Posterior vena cava (tissue), 2 donors: Measurements from ENCODE around the gene VPS13C. TPM values are rescaled to one million over a fixed set of nuclear protein-coding genes. Genes with fewer than 3 reads are reported as not detected.

Source experiments
- DNase-seq: peaks from one replicate; pipeline ENCODE4 v3.0.0-alpha.2; 2020; ENCODE audit warnings: low spot score
- intact Hi-C, 2 donors: fragments of 100-400 bp; cut with DNase I; formaldehyde crosslinking; loops; one replicate each; pipeline versions ENCODE4 v1.14.1 to v1.14.2; 2022 to 2023
- total RNA-seq, 2 donors: library from RNA; stranded (reverse); fragmentation: NEBNext Ultra II Directional; extraction: Animal tissue kit (Norgen Biotek cat#: 25700); gene quantifications; one replicate each; pipeline ENCODE4 v1.2.1, GENCODE V29; 2021
- donor health status: DM: yes; HTN: yes; CAD: no.
- donor health status: DM: yes; HTN: yes; CAD: no.

Gene VPS13C
- total RNA-seq, 2 donors from 2014 or later, result 89.2 to 93.0 TPM

- DNase-seq, result no peak
- intact Hi-C loops, result no loop called here
These were observed 85.5 kb downstream of the VPS13C start for GRCh38 chr15:61974759-61975158.

GRCh38 chr15:61974118-61974517 lies 86.1 kb downstream of the VPS13C start:
- intact Hi-C loops, result no loop called here
- DNase-seq, result no peak

GRCh38 chr15:61951949-61952348 lies 108.3 kb downstream of the VPS13C start:
- intact Hi-C loops, result no loop called here
- no peak for DNase-seq

GRCh38 chr15:61946778-61947177 lies 113.5 kb downstream of the VPS13C start:
- intact Hi-C loops, result no loop called here
- no peak for DNase-seq

GRCh38 chr15:61943992-61944391 lies 116.3 kb downstream of the VPS13C start:
- no peak for DNase-seq
- intact Hi-C loops, result no loop called here

GRCh38 chr15:61938249-61938648 lies 122.0 kb downstream of the VPS13C start:
- intact Hi-C loops, result no loop called here
- DNase-seq, result no peak

GRCh38 chr15:61936528-61937195 lies 123.6 kb downstream of the VPS13C start:
- no peak for DNase-seq
- intact Hi-C loops, result no loop called here

GRCh38 chr15:61935493-61935892 lies 124.8 kb downstream of the VPS13C start:
- DNase-seq, result no peak
- intact Hi-C loops, result no loop called here

- intact Hi-C loops, result no loop called here
- DNase-seq, result no peak
These were observed 130.8 kb downstream of the VPS13C start for GRCh38 chr15:61929452-61929851.

- DNase-seq, result no peak
- intact Hi-C loops, result no loop called here
These were observed 137.1 kb downstream of the VPS13C start for GRCh38 chr15:61923173-61923572.

GRCh38 chr15:61921093-61921492 lies 139.2 kb downstream of the VPS13C start:
- intact Hi-C loops, result no loop called here
- no peak for DNase-seq

- DNase-seq, result no peak
- intact Hi-C loops, result no loop called here
These were observed 142.8 kb downstream of the VPS13C start for GRCh38 chr15:61917457-61917856.

- intact Hi-C loops, result no loop called here
- DNase-seq, result no peak
These were observed 144.1 kb downstream of the VPS13C start for GRCh38 chr15:61916104-61916503.

GRCh38 chr15:61915640-61916039 lies 144.6 kb downstream of the VPS13C start:
- DNase-seq, result no peak
- intact Hi-C loops, result no loop called here

GRCh38 chr15:61910839-61911369 lies 149.3 kb downstream of the VPS13C start:
- intact Hi-C loops, result no loop called here

GRCh38 chr15:61908241-61908640 lies 152.0 kb downstream of the VPS13C start:
- intact Hi-C loops, result no loop called here
- no peak for DNase-seq

More at GRCh38 chr15:61910839-61911369, 149.3 kb downstream of the VPS13C start:
- no peak for DNase-seq

- DNase-seq, result no peak
- intact Hi-C loops, result no loop called here
These were observed 152.5 kb downstream of the VPS13C start for GRCh38 chr15:61907753-61908086.

GRCh38 chr15:61906961-61907752 lies 153.1 kb downstream of the VPS13C start:
- DNase-seq, result no peak
- intact Hi-C loops, result no loop called here

- DNase-seq, result no peak
- intact Hi-C loops, result no loop called here
These were observed 167.1 kb downstream of the VPS13C start for GRCh38 chr15:61893146-61893545.

- intact Hi-C loops, result no loop called here
- DNase-seq, result no peak
These were observed 168.1 kb downstream of the VPS13C start for GRCh38 chr15:61892140-61892539.

- no peak for DNase-seq
- intact Hi-C loops, result no loop called here
These were observed 170.1 kb downstream of the VPS13C start for GRCh38 chr15:61890106-61890505.
